HTR-8/SVneo (cell line): ENCODE results near the gene ACY1.

Experiments used
- DNase-seq: peaks from one replicate; pipeline ENCODE4 v3.0.0; 2011; ENCODE audit warnings: low spot score, mixed read lengths; ENCODE audit not compliant: insufficient read length
- FAIRE-seq: peaks from 2 replicates; lab custom pipeline; 2011; peaks lifted over from hg19 to GRCh38; lab: Jason Lieb, UNC

Gene ACY1

GRCh38 chr3:51999846-52000245 is 16.5 kb downstream of the ACY1 start:
- no peak for DNase-seq
- FAIRE-seq: no peak

- FAIRE-seq (peak; percentile 97), DNase-seq (peak; percentile 94)
Observed at GRCh38 chr3:52001443-52001974, 18.2 kb downstream of the ACY1 start.

- DNase-seq: no peak
- FAIRE-seq: peak; percentile 4
Observed at GRCh38 chr3:52002748-52003147, 19.4 kb downstream of the ACY1 start.

- DNase-seq (peak; percentile 60), FAIRE-seq (peak; percentile 28)
Observed at GRCh38 chr3:52004163-52004787, 20.9 kb downstream of the ACY1 start.

- no peak for FAIRE-seq
- no peak for DNase-seq
Observed at GRCh38 chr3:52004906-52005395, 21.6 kb downstream of the ACY1 start.

- FAIRE-seq (peak; percentile 88), DNase-seq (peak; percentile 75)
Observed at GRCh38 chr3:52005571-52005986, 22.2 kb downstream of the ACY1 start.

GRCh38 chr3:52006017-52006819 is 22.9 kb downstream of the ACY1 start:
- DNase-seq (no peak), FAIRE-seq (peak; percentile 75)

GRCh38 chr3:52006820-52007133 is 23.4 kb downstream of the ACY1 start:
- FAIRE-seq: peak; percentile 54

GRCh38 chr3:52007291-52007690 is 24.0 kb downstream of the ACY1 start:
- no peak for DNase-seq
- FAIRE-seq: no peak

More at GRCh38 chr3:52006820-52007133, 23.4 kb downstream of the ACY1 start:
- no peak for DNase-seq

GRCh38 chr3:52010431-52010830 is 27.1 kb downstream of the ACY1 start:
- no peak for DNase-seq
- FAIRE-seq: no peak

GRCh38 chr3:52012699-52013098 is 29.4 kb downstream of the ACY1 start:
- DNase-seq (no peak), FAIRE-seq (no peak)

GRCh38 chr3:52013802-52014598 is 30.7 kb downstream of the ACY1 start:
- peak; percentile 76 for FAIRE-seq
- DNase-seq: no peak

- FAIRE-seq: no peak
- no peak for DNase-seq
Observed at GRCh38 chr3:52014613-52015012, 31.3 kb downstream of the ACY1 start.

GRCh38 chr3:52015438-52016228 is 32.3 kb downstream of the ACY1 start:
- DNase-seq (no peak), FAIRE-seq (no peak)

GRCh38 chr3:52017586-52017985 is 34.3 kb downstream of the ACY1 start:
- no peak for FAIRE-seq
- DNase-seq: no peak

- DNase-seq: no peak
- no peak for FAIRE-seq
Observed at GRCh38 chr3:52018319-52019000, 35.1 kb downstream of the ACY1 start.

- DNase-seq (no peak), FAIRE-seq (no peak)
Observed at GRCh38 chr3:52019352-52020080, 36.2 kb downstream of the ACY1 start.

GRCh38 chr3:52020796-52021195 is 37.5 kb downstream of the ACY1 start:
- no peak for FAIRE-seq
- DNase-seq: no peak
